MM.1S (cell line): ENCODE measurements around the gene UGT2B17.

ENCODE experiments used
- EZH2 ChIP-seq: fragments of 300-600 bp; sonication (generic); optimal IDR thresholded peaks from 2 replicates; pipeline ENCODE3; 2017; ENCODE audit warnings: low read depth, mild to moderate bottlenecking, antibody characterized with exemption, low read length, mixed read lengths
- EZH2phosphoT487 ChIP-seq: fragments of 300-600 bp; sonication (generic); IDR thresholded peaks from 2 replicates; pipeline ENCODE4 v1.6.1; 2018; ENCODE audit warnings: antibody characterized with exemption, low read length
- TF ChIP-seq, protein P1 (sequence below): fragments of 300-600 bp; sonication (generic); IDR thresholded peaks from 2 replicates; pipeline ENCODE4 v1.5.1; 2016; ENCODE audit warnings: antibody characterized with exemption, low read length, mixed read lengths

DNA sequence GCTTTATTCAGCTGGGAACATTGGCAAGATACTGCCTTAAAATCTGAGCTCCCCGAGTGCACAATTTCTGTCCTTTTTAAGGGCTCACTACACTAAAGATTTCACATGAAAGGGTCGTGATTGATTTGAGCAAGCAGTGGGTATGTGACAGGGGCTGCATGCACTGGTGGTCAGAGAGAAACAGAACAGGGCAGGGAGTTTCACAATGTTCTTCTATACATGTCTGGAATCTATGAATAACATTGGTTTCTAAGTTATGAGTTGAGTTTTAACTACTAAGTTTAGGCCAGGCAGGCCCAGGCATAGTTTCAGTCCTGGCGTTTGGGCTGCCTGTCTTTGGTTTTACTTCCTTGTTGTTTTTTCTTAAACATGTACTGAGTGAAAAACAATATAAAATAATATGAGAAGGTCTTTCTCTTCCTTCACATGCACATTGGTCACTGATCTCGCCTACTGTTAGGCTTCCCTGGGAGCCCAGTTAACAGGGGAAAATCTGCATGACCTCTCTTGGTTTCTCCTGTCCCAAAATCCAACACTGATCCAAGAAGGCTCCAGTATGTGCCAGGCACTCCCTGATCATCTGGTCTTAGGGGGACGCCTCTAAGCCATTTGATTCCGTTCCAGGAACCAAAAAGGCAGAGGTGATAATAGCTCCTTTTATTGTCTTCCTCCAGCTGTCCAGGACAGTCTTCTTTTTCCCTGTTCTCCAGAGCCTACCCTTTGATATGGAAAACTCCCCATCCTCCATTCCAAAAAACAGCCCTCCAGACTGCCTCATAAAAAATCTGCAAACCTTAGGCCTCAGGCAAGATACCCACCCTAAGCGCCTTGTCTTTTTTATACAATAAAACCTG is at the start of gene UGT2B17:
- TF ChIP-seq, protein P1, sequence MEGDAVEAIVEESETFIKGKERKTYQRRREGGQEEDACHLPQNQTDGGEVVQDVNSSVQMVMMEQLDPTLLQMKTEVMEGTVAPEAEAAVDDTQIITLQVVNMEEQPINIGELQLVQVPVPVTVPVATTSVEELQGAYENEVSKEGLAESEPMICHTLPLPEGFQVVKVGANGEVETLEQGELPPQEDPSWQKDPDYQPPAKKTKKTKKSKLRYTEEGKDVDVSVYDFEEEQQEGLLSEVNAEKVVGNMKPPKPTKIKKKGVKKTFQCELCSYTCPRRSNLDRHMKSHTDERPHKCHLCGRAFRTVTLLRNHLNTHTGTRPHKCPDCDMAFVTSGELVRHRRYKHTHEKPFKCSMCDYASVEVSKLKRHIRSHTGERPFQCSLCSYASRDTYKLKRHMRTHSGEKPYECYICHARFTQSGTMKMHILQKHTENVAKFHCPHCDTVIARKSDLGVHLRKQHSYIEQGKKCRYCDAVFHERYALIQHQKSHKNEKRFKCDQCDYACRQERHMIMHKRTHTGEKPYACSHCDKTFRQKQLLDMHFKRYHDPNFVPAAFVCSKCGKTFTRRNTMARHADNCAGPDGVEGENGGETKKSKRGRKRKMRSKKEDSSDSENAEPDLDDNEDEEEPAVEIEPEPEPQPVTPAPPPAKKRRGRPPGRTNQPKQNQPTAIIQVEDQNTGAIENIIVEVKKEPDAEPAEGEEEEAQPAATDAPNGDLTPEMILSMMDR = no peak
- TF ChIP-seq EZH2 (no peak), EZH2phosphoT487 (no peak)
